ENCODE measurements around the gene QDPR. TPM values are rescaled to one million over a fixed set of nuclear protein-coding genes. Genes with fewer than 3 reads are reported as not detected.
A peak's percentile ranks its signal among the peaks of the same experiment; 100 is the strongest.

The QDPR gene
- polyA plus RNA-seq, 1 experiment, result 23.7 TPM

GRCh38 chr4:17475481-17475880, 36.4 kb downstream of the QDPR start:
- no peak overlapping the region for H3K4me3 ChIP-seq (ENCODE audit: low read depth, low read length)
- no peaks in the 10 kb centered on the region for H3K36me3 ChIP-seq (ENCODE audit: control insufficient read depth, insufficient read depth, low read length)
- H3K27me3 ChIP-seq (ENCODE audit: control insufficient read depth, insufficient read depth, low read length), result no peaks in the 10 kb centered on the region
- ChIA-PET CTCF (no interaction called here), POLR2A (no interaction called here)
- DNase-seq (ENCODE audit: low read depth), result no peak
- no peak for TF ChIP-seq CTCF (IDR thresholded peaks at IDR 0.05; ENCODE audit: insufficient read depth, low read depth, low read length)

- DNase-seq (ENCODE audit: low read depth), result no peak
- CTCF ChIA-PET, result interaction anchor here (0.8 to 5.1 kb wide), 4 partner anchors 11 to 1443 kb away, joined by 3 to 31 read pairs (median 3); no protein-coding TSS in a partner anchor
- H3K36me3 ChIP-seq (ENCODE audit: control insufficient read depth, insufficient read depth, low read length), result no peaks in the 10 kb centered on the region
- no peaks in the 10 kb centered on the region for H3K27me3 ChIP-seq (ENCODE audit: control insufficient read depth, insufficient read depth, low read length)
- POLR2A ChIA-PET, result no interaction called here
- no peak for TF ChIP-seq CTCF (IDR thresholded peaks at IDR 0.05; ENCODE audit: insufficient read depth, low read depth, low read length)
- H3K4me3 ChIP-seq (ENCODE audit: low read depth, low read length), result no peak overlapping the region
These were observed 41.8 kb downstream of the QDPR start for GRCh38 chr4:17469931-17470674.

GRCh38 chr4:17468619-17469221, 43.2 kb downstream of the QDPR start:
- POLR2A ChIA-PET, result no interaction called here
- Histone ChIP-seq H3K4me3 (ENCODE audit: low read depth, low read length) (no peak overlapping the region), H3K27me3 (ENCODE audit: control insufficient read depth, insufficient read depth, low read length) (no peaks in the 10 kb centered on the region), H3K36me3 (ENCODE audit: control insufficient read depth, insufficient read depth, low read length) (no peaks in the 10 kb centered on the region)
- DNase-seq (ENCODE audit: low read depth), result no peak
- CTCF ChIA-PET, result interaction anchor here (0.7 to 2.1 kb wide), 12 partner anchors 11 to 1186 kb away, joined by 3 to 17 read pairs (median 3); no protein-coding TSS in a partner anchor
- TF ChIP-seq CTCF (IDR thresholded peaks at IDR 0.05; ENCODE audit: insufficient read depth, low read depth, low read length), result peak; percentile 40; the same call in 1 of the 2 replicates

GRCh38 chr4:17463606-17464005, 48.3 kb downstream of the QDPR start:
- Histone ChIP-seq H3K27me3 (ENCODE audit: control insufficient read depth, insufficient read depth, low read length) (no peaks in the 10 kb centered on the region), H3K36me3 (ENCODE audit: control insufficient read depth, insufficient read depth, low read length) (no peaks in the 10 kb centered on the region), H3K4me3 (ENCODE audit: low read depth, low read length) (no peak overlapping the region)
- CTCF ChIA-PET, result interaction anchor here (2.1 kb wide), 1 partner anchor 9 kb away, joined by 7 read pairs; no protein-coding TSS in a partner anchor
- TF ChIP-seq CTCF (IDR thresholded peaks at IDR 0.05; ENCODE audit: insufficient read depth, low read depth, low read length), result no peak
- POLR2A ChIA-PET, result no interaction called here
- DNase-seq (ENCODE audit: low read depth), result no peak

GRCh38 chr4:17450269-17450804, 61.6 kb downstream of the QDPR start:
- no peak overlapping the region for H3K4me3 ChIP-seq (ENCODE audit: low read depth, low read length)
- POLR2A ChIA-PET, result no interaction called here
- no peaks in the 10 kb centered on the region for H3K27me3 ChIP-seq (ENCODE audit: control insufficient read depth, insufficient read depth, low read length)

More at GRCh38 chr4:17450269-17450804, 61.6 kb downstream of the QDPR start:
- CTCF ChIA-PET, result interaction anchor here (0.6 to 1.5 kb wide), 3 partner anchors 19 to 1160 kb away, joined by 3 read pairs; no protein-coding TSS in a partner anchor
- no peaks in the 10 kb centered on the region for H3K36me3 ChIP-seq (ENCODE audit: control insufficient read depth, insufficient read depth, low read length)
- no peak for DNase-seq (ENCODE audit: low read depth)
- no peak for TF ChIP-seq CTCF (IDR thresholded peaks at IDR 0.05; ENCODE audit: insufficient read depth, low read depth, low read length)

Measured in BJ (cell line).